ENCODE measurements around the gene AHCYL1. TPM values are rescaled to one million over a fixed set of nuclear protein-coding genes. Genes with fewer than 3 reads are reported as not detected.

Gene AHCYL1
- total RNA-seq, 1 experiment from 2014 or later = 89.6 TPM

DNA sequence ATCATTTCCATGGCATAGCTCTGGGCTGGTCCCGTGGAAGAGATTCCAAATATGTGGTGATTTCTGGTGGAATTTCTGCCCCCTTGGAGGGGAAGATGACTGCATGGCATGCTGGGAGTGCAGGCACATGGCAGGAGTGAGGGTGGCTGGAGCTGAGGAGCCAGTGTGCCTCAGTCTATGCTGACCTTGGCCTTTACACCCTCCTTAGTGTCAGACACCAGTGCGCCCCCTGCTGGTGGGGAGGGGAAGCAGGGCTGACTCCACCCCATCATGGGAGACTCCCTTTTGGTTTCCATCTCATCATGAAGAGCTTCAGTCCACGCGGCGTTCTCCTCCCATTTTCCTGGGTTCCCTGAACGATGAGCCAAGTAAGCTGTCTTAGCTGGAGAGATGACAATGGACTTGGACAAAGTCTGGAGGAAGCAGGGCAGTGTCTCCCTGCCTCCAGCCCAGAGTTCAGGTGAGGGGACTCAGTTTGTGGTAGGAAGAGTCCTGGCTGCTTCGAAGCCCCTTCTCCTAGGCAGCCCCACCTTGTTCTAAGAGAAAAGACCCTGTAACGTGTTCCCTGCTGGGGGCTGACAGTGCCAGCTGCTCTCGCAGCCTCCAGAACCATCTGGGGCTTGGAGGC lies 75.6 kb downstream of the AHCYL1 start:
- Histone ChIP-seq H3K4me3 (ENCODE audit: low read depth, low read length, poor library complexity, severe bottlenecking) (no peak overlapping the region), H3K27ac (ENCODE audit: low read depth, low read length, poor library complexity, severe bottlenecking) (no peak overlapping the region), H3K27me3 (replicated peaks; ENCODE audit: insufficient read depth, low read depth, low read length, poor library complexity) (no peaks in the 10 kb centered on the region), H3K36me3 (ENCODE audit: insufficient read depth, low read length, poor library complexity, severe bottlenecking) (peaks cover 23% of the 10 kb centered on the region), H3K9me3 (ENCODE audit: low read depth, low read length, poor library complexity, severe bottlenecking) (no peaks in the 10 kb centered on the region), H3K4me1 (ENCODE audit: insufficient read depth, low read length, poor library complexity, severe bottlenecking) (peaks cover 8% of the 10 kb centered on the region)
- TF ChIP-seq EZH2 (IDR thresholded peaks at IDR 0.05; ENCODE audit: borderline replicate concordance, low read depth, low read length, poor library complexity, severe bottlenecking) = no peak
- TF ChIP-seq CTCF (conservative IDR thresholded peaks at IDR 0.05; ENCODE audit: low read depth, low read length) = peak; percentile 96
- ChIA-PET CTCF (interaction anchor here (0.7 to 1.7 kb wide), 4 partner anchors 11 to 423 kb away, joined by 3 to 5 read pairs (median 4); partner anchors contain the start of gene ALX3), POLR2A (ENCODE audit: low non-redundant PET) (no interaction called here)
- no TSS peak for BruUV-seq (replicated peaks)
- intact Hi-C loops (cut with micrococcal nuclease; ENCODE audit: unreplicated experiment) = no loop called here
- DNase-seq (ENCODE audit: low spot score) = peak; percentile 58

DNA sequence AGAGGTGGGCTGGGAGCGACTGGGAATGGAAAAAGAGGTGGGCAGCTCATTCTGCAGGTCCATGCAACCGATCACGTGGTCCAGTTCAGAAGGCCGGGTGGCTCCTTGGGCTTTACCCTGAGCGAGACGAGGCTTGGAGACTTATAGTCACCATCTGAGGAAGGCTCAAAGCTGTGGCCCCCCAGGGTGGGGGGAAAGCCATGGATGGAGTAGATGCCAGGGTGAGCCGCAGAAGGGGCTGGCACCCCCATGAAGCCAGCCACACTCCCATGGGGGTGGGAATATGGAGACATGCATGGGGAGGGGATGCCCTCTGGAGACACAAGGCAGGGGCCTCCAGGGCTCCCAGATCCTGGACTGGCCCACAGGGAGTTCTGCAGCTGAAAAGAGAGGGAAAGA lies 76.1 kb downstream of the AHCYL1 start:
- intact Hi-C loops (cut with micrococcal nuclease; ENCODE audit: unreplicated experiment) = no loop called here
- Histone ChIP-seq H3K27ac (ENCODE audit: low read depth, low read length, poor library complexity, severe bottlenecking) (no peak overlapping the region), H3K36me3 (ENCODE audit: insufficient read depth, low read length, poor library complexity, severe bottlenecking) (peaks cover 18% of the 10 kb centered on the region), H3K27me3 (replicated peaks; ENCODE audit: insufficient read depth, low read depth, low read length, poor library complexity) (no peaks in the 10 kb centered on the region), H3K9me3 (ENCODE audit: low read depth, low read length, poor library complexity, severe bottlenecking) (no peaks in the 10 kb centered on the region), H3K4me1 (ENCODE audit: insufficient read depth, low read length, poor library complexity, severe bottlenecking) (peaks cover 13% of the 10 kb centered on the region), H3K4me3 (ENCODE audit: low read depth, low read length, poor library complexity, severe bottlenecking) (no peak overlapping the region)
- POLR2A ChIA-PET (ENCODE audit: low non-redundant PET) = no interaction called here
- no TSS peak for BruUV-seq (replicated peaks)
- CTCF ChIA-PET = interaction anchor here (0.9 to 1.7 kb wide), 3 partner anchors 10 to 31 kb away, joined by 3 to 4 read pairs (median 4); partner anchors contain the start of gene ALX3
- TF ChIP-seq CTCF (conservative IDR thresholded peaks at IDR 0.05; ENCODE audit: low read depth, low read length) (no peak), EZH2 (IDR thresholded peaks at IDR 0.05; ENCODE audit: borderline replicate concordance, low read depth, low read length, poor library complexity, severe bottlenecking) (no peak)
- no peak for DNase-seq (ENCODE audit: low spot score)

GRCh38 chr1:110061341-110061740 lies 76.8 kb downstream of the AHCYL1 start:
- DNase-seq (ENCODE audit: low spot score) = no peak
- intact Hi-C loops (cut with micrococcal nuclease; ENCODE audit: unreplicated experiment) = no loop called here
- Histone ChIP-seq H3K4me1 (ENCODE audit: insufficient read depth, low read length, poor library complexity, severe bottlenecking) (peaks cover 19% of the 10 kb centered on the region), H3K27me3 (replicated peaks; ENCODE audit: insufficient read depth, low read depth, low read length, poor library complexity) (no peaks in the 10 kb centered on the region), H3K9me3 (ENCODE audit: low read depth, low read length, poor library complexity, severe bottlenecking) (no peaks in the 10 kb centered on the region), H3K27ac (ENCODE audit: low read depth, low read length, poor library complexity, severe bottlenecking) (no peak overlapping the region), H3K36me3 (ENCODE audit: insufficient read depth, low read length, poor library complexity, severe bottlenecking) (peaks cover 11% of the 10 kb centered on the region), H3K4me3 (ENCODE audit: low read depth, low read length, poor library complexity, severe bottlenecking) (no peak overlapping the region)
- CTCF ChIA-PET = no interaction called here
- POLR2A ChIA-PET (ENCODE audit: low non-redundant PET) = no interaction called here
- TF ChIP-seq EZH2 (IDR thresholded peaks at IDR 0.05; ENCODE audit: borderline replicate concordance, low read depth, low read length, poor library complexity, severe bottlenecking) = no peak
- TF ChIP-seq CTCF (conservative IDR thresholded peaks at IDR 0.05; ENCODE audit: low read depth, low read length) = no peak
- no TSS peak for BruUV-seq (replicated peaks)

Data from A673 (cell line).